ENCODE results near the gene HEXD. TPM values are rescaled to one million over a fixed set of nuclear protein-coding genes. Genes with fewer than 3 reads are reported as not detected.

The HEXD gene
- total RNA-seq, 2 experiments from 2014 or later = 87.9 to 93.2 TPM

DNA sequence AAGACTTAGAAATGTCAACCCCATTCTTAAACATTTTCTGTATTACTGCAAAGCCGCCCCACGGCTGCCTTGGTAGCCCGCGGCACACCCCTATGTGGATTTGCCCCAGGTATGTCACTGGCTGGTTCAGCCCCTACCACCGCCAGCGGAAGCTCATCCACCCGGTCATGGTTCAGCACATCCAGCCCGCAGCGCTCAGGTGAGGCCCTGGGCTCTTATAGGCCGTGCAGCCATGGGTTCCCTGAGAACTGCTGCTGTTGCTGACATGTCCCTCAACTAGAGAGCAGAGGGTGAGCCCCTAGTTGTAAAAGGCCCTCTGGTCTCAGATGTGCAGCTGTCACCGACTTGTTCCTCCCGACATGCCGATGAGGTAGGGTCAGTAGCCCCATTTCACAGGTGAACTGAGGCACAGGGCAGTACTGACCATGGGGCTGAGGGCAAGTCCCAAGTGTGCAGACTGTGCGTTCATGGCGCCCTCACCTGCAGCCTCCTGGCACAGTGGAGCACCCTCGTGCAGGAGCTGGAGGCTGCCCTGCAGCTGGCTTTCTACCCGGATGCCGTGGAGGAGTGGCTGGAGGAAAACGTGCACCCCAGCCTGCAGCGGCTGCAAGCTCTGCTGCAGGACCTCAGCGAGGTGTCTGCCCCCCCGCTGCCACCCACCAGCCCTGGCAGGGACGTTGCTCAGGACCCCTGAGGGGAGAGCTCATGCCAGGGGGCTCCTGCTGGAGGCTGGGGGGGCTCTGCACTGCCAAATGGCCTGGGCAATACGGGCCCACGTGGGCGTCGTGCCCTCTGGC is 23.7 kb downstream of the HEXD start:
- H2AFZ ChIP-seq (ENCODE audit: low read length) = no peak overlapping the region
- H3K4me1 ChIP-seq (ENCODE audit: insufficient read depth, low read length, poor library complexity, severe bottlenecking) = peaks cover 8% of the 10 kb centered on the region
- H3K9me2 ChIP-seq (ENCODE audit: insufficient read depth, low read length) = no peaks in the 10 kb centered on the region
- H3K27ac ChIP-seq (ENCODE audit: low read depth, low read length, poor library complexity, severe bottlenecking) = peak overlapping the region; percentile 48
- peak; percentile 24 for DNase-seq (ENCODE audit: low spot score)
- H3K4me2 ChIP-seq (ENCODE audit: low read length) = no peak overlapping the region
- intact Hi-C loops (cut with micrococcal nuclease; ENCODE audit: unreplicated experiment) = no loop called here
- no peak for TF ChIP-seq EZH2phosphoT487 (IDR thresholded peaks at IDR 0.05; ENCODE audit: borderline replicate concordance, low read depth, low read length)
- TF ChIP-seq, protein P1, sequence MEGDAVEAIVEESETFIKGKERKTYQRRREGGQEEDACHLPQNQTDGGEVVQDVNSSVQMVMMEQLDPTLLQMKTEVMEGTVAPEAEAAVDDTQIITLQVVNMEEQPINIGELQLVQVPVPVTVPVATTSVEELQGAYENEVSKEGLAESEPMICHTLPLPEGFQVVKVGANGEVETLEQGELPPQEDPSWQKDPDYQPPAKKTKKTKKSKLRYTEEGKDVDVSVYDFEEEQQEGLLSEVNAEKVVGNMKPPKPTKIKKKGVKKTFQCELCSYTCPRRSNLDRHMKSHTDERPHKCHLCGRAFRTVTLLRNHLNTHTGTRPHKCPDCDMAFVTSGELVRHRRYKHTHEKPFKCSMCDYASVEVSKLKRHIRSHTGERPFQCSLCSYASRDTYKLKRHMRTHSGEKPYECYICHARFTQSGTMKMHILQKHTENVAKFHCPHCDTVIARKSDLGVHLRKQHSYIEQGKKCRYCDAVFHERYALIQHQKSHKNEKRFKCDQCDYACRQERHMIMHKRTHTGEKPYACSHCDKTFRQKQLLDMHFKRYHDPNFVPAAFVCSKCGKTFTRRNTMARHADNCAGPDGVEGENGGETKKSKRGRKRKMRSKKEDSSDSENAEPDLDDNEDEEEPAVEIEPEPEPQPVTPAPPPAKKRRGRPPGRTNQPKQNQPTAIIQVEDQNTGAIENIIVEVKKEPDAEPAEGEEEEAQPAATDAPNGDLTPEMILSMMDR (conservative IDR thresholded peaks at IDR 0.05; ENCODE audit: low read length) = no peak
- H3K9me3 ChIP-seq (ENCODE audit: low read length) = no peaks in the 10 kb centered on the region
- H3K79me2 ChIP-seq (ENCODE audit: insufficient read depth, low read depth, low read length) = peaks cover 16% of the 10 kb centered on the region
- H3K4me3 ChIP-seq (ENCODE audit: low read depth, low read length, poor library complexity, severe bottlenecking) = no peak overlapping the region
- H4K20me1 ChIP-seq (ENCODE audit: insufficient read depth, low read length) = peaks cover 3% of the 10 kb centered on the region; the same call in 1 of the 2 replicates
- ChIA-PET POLR2A (no interaction called here), CTCF (ENCODE audit: unreplicated experiment) (no interaction called here)
- TSS peak; percentile 45 for BruUV-seq (replicated peaks)
- H3K36me3 ChIP-seq (ENCODE audit: insufficient read depth, low read length) = peaks cover 90% of the 10 kb centered on the region

DNA sequence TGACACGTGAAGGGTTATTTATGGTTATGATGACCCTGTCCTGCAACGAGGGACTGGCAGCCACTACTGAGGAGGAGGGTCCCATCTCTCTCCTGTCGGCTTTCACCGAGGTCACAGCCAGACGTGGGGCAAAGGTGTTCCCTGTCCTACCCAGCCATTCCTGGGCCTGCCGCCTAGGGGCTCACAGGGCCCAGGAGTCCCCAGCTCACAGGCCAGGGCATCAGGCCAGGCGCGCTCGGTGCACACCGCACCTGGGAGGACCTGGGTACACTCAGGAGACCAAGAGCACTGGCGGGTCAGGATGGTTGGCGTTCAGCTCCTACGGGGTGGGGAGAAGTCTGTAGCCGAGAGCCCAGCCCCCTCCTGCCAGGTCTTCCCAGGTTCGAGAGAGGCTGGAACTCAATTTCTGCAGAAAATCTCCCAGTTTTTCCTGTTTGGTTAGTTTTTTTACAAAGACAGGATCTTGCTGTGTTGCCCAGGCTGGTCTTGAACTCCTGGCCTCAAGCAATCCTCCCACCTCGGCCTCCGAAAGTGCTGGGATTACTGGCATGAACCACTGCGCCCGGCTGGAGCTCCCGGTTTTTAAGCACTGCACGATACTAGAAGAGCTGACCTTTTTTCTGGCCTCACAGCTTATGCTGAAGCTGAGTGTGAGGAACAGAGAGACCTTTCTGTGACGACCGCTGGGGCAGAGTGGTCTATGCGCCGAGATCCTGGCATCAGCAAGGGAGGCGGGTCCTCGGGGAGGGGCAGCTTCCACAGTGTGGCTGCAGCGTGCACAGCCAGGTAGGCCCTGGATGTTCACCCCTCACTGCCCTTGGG is 24.7 kb downstream of the HEXD start:
- ChIA-PET CTCF (ENCODE audit: unreplicated experiment) (no interaction called here), POLR2A (no interaction called here)
- no peak overlapping the region for H3K27ac ChIP-seq (ENCODE audit: low read depth, low read length, poor library complexity, severe bottlenecking)
- H3K4me3 ChIP-seq (ENCODE audit: low read depth, low read length, poor library complexity, severe bottlenecking) = no peak overlapping the region
- peaks cover 16% of the 10 kb centered on the region for H3K4me1 ChIP-seq (ENCODE audit: insufficient read depth, low read length, poor library complexity, severe bottlenecking)
- TSS peak; percentile 83 for BruUV-seq (replicated peaks)
- no peak overlapping the region for H2AFZ ChIP-seq (ENCODE audit: low read length)
- no peaks in the 10 kb centered on the region for H3K9me2 ChIP-seq (ENCODE audit: insufficient read depth, low read length)
- H4K20me1 ChIP-seq (ENCODE audit: insufficient read depth, low read length) = peaks cover 3% of the 10 kb centered on the region
- TF ChIP-seq EZH2phosphoT487 (IDR thresholded peaks at IDR 0.05; ENCODE audit: borderline replicate concordance, low read depth, low read length) = no peak
- TF ChIP-seq, protein P1 (conservative IDR thresholded peaks at IDR 0.05; ENCODE audit: low read length) = no peak
- H3K36me3 ChIP-seq (ENCODE audit: insufficient read depth, low read length) = peaks cover 92% of the 10 kb centered on the region
- intact Hi-C loops (cut with micrococcal nuclease; ENCODE audit: unreplicated experiment) = no loop called here
- no peak for DNase-seq (ENCODE audit: low spot score)
- no peak overlapping the region for H3K4me2 ChIP-seq (ENCODE audit: low read length)
- H3K9me3 ChIP-seq (ENCODE audit: low read length) = no peaks in the 10 kb centered on the region
- peaks cover 26% of the 10 kb centered on the region for H3K79me2 ChIP-seq (ENCODE audit: insufficient read depth, low read depth, low read length)
